B cell (primary cell): Measurements from ENCODE around the gene TMEM208. TPM values are rescaled to one million over a fixed set of nuclear protein-coding genes. Genes with fewer than 3 reads are reported as not detected.
A peak's percentile ranks its signal among the peaks of the same experiment; 100 is the strongest.

Experiments used
- ATAC-seq: fragments of 200-7000 bp; cut with Tn5 transposase; one replicate; pipeline ENCODE4 v1.10.0; 2021; ENCODE audit warnings: low read depth, mild to moderate bottlenecking, moderate number of reproducible peaks, moderate library complexity
- CTCF ChIA-PET: fragments of 350-600 bp; sonication (Branson Sonifier 250); formaldehyde crosslinking; loops from one replicate; lab custom pipeline; 2021; ENCODE audit warnings: antibody characterized with exemption, inconsistent platforms; lab: Charles Lee
- POLR2A ChIA-PET: fragments of 350-600 bp; sonication (Branson Sonifier 250); formaldehyde crosslinking; loops from one replicate; lab custom pipeline; 2021; ENCODE audit warnings: antibody characterized with exemption; lab: Charles Lee
- DNase-seq: peaks from one replicate; pipeline ENCODE4 v3.0.0; 2013
- H2AFZ ChIP-seq: 2 replicates; pipeline ENCODE4 v1.6.1; 2012; ENCODE audit warnings: mild to moderate bottlenecking, low read depth, low read length; ENCODE audit not compliant: insufficient read depth, poor library complexity, severe bottlenecking
- H3K27ac ChIP-seq, 2 donors: 1 replicate in 1 of 2; 2 replicates in 1 of 2; pipeline ENCODE4 v1.5.1; 2012 to 2013; ENCODE audit warnings: low read length in 2 of 2, mild to moderate bottlenecking in 2 of 2, moderate library complexity in 1 of 2
- H3K27me3 ChIP-seq, 4 experiments: fragments of 200-600 bp in 1 of 4; sonication (generic) in 1 of 4; replicated peaks in 1 of 4; 1 replicate in 2 of 4; 2 replicates in 2 of 4; pipeline versions ENCODE4 v1.6.1 to v1.7.0; 2013 to 2016; ENCODE audit warnings: low read length in 3 of 4, mild to moderate bottlenecking in 2 of 4, mixed read lengths in 1 of 4, moderate library complexity in 1 of 4; ENCODE audit not compliant: insufficient read depth in 4 of 4, control insufficient read depth in 3 of 4; ENCODE audit errors: control extremely low read depth in 1 of 4
- H3K36me3 ChIP-seq, 2 experiments: replicated peaks in 1 of 2; 1 replicate in 1 of 2; 2 replicates in 1 of 2; pipeline versions ENCODE4 v1.6.1 to v1.7.1; 2013; ENCODE audit warnings: low read length in 1 of 2; ENCODE audit not compliant: insufficient read depth in 2 of 2, control insufficient read depth in 1 of 2; ENCODE audit errors: control extremely low read depth in 1 of 2, extremely low read depth in 1 of 2
- H3K4me1 ChIP-seq, 2 donors: fragments of 200-600 bp in 1 of 2; sonication (generic) in 1 of 2; 1 replicate in 1 of 2; 2 replicates in 1 of 2; pipeline versions ENCODE4 v1.5.1 to v1.6.1; 2013 to 2017; ENCODE audit warnings: low read length in 2 of 2; ENCODE audit not compliant: control insufficient read depth in 2 of 2, insufficient read depth in 2 of 2
- H3K4me2 ChIP-seq: replicated peaks from 2 replicates; pipeline ENCODE3; 2012; ENCODE audit warnings: mild to moderate bottlenecking, low read depth, low read length; ENCODE audit not compliant: poor library complexity, severe bottlenecking
- H3K4me3 ChIP-seq, 5 experiments: fragments of 200-600 bp in 1 of 5; sonication (generic) in 1 of 5; 1 replicate in 3 of 5; 2 replicates in 2 of 5; pipeline versions ENCODE4 v1.5.1 to v1.7.0; 2011 to 2016; ENCODE audit warnings: low read length in 4 of 5, mild to moderate bottlenecking in 4 of 5, low read depth in 2 of 5, control low read depth in 1 of 5, moderate library complexity in 1 of 5; ENCODE audit not compliant: insufficient read depth in 1 of 5; ENCODE audit errors: control extremely low read depth in 1 of 5, extremely low read depth in 1 of 5
- H3K79me2 ChIP-seq: fragments of 200-600 bp; sonication (generic); one replicate; pipeline ENCODE4 v1.6.0; 2016; ENCODE audit warnings: low read length; ENCODE audit not compliant: control insufficient read depth, insufficient read depth
- H3K9ac ChIP-seq: fragments of 200-600 bp; sonication (generic); 2 replicates; pipeline ENCODE4 v1.6.1; 2017; ENCODE audit warnings: mild to moderate bottlenecking, low read length, moderate library complexity
- H3K9me3 ChIP-seq, 3 donors: one replicate each; pipeline versions ENCODE4 v1.6.1 to v1.7.1; 2013; ENCODE audit warnings: low read length in 2 of 3; ENCODE audit not compliant: control insufficient read depth in 2 of 3, insufficient read depth in 1 of 3; ENCODE audit errors: control extremely low read depth in 1 of 3
- H4K20me1 ChIP-seq: 2 replicates; pipeline ENCODE4 v1.6.0; 2012; ENCODE audit warnings: mild to moderate bottlenecking, low read length; ENCODE audit not compliant: insufficient read depth, control insufficient read depth, poor library complexity, severe bottlenecking
- H3K27ac Mint-ChIP-seq: one replicate; pipeline ENCODE4 v1.8.0; 2021; ENCODE audit warnings: mixed read lengths
- H3K27me3 Mint-ChIP-seq: one replicate; pipeline ENCODE4 v1.8.0; 2021; ENCODE audit warnings: mixed read lengths
- H3K4me1 Mint-ChIP-seq: one replicate; pipeline ENCODE4 v1.8.0; 2021; ENCODE audit warnings: mixed read lengths
- H3K4me3 Mint-ChIP-seq: one replicate; pipeline ENCODE4 v1.8.0; 2021; ENCODE audit warnings: mixed read lengths
- H3K9me3 Mint-ChIP-seq: one replicate; pipeline ENCODE4 v1.8.0; 2022; ENCODE audit warnings: mixed read lengths; ENCODE audit not compliant: insufficient read depth
- EZH2 ChIP-seq: IDR thresholded peaks from 2 replicates; pipeline ENCODE4 v1.6.1; 2012; ENCODE audit warnings: borderline replicate concordance, low read depth, mild to moderate bottlenecking, moderate library complexity, low read length; ENCODE audit not compliant: insufficient read depth, poor library complexity, severe bottlenecking
- WGBS: methylation state at CpG from one replicate; pipeline ENCODE4 v1.1.5; 2013; ENCODE audit warnings: missing lambda C conversion rate; ENCODE audit not compliant: insufficient coverage; 5-methylcytosine and 5-hydroxymethylcytosine counted together
- intact Hi-C: fragments of 100-400 bp; cut with micrococcal nuclease; formaldehyde crosslinking; loops from one replicate; pipeline ENCODE4 v1.10.0; 2022
- polyA plus RNA-seq: library from polyadenylated mRNA; depleted of rRNA; stranded (reverse); fragments of >200 nt; gene quantifications from 2 replicates; pipeline ENCODE4 v1.2.3, GENCODE V29; 2012
- total RNA-seq, 2 donors: library from RNA; stranded (reverse); fragments of 120-200 nt in 1 of 2; gene quantifications; 1 replicate in 1 of 2; 2 replicates in 1 of 2; pipeline versions ENCODE4 v1.2.3 to v1.2.4, GENCODE V29; 2013 to 2022
- TF ChIP-seq, protein P1 (sequence below): fragments of 200-600 bp; IDR thresholded peaks from one replicate; pipeline ENCODE4 v1.8.0; 2022; ENCODE audit warnings: antibody characterized with exemption, mild to moderate bottlenecking

Gene TMEM208
- total and polyA plus RNA-seq, 2 donors (not counting 1 experiment from before 2014, with no cell fraction given) = 36.1 to 40.4 TPM

DNA sequence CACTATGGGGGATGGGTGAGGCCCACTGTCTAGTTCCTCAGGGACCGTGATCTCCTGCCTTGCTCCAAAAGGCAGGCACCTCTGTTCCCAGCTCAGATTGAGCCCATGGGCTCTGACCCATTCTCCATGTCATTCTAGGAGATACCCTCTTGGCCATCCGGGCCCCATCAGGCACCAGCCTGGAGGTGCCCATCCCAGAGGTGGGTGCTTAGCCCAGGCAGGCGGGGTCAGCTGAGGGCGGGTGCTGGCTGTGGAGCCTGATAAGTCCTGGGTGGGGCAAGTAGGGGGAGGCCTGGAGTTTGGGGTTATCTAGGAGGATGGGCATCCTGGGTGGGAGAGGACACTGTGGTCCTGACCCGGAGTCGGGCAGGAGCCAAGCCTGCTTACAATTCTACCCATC lies 32.7 kb upstream of the TMEM208 start:
- DNase-seq = no peak
- ChIA-PET POLR2A (interaction anchor here (2.2 kb wide), 1 partner anchor 32 kb away, joined by 4 read pairs; the partner anchor contains the start of gene TMEM208), CTCF (interaction anchor here (1.1 to 2.3 kb wide), 2 partner anchors 9 to 37 kb away, joined by 3 to 7 read pairs; no protein-coding TSS in a partner anchor)
- TF ChIP-seq, protein P1, sequence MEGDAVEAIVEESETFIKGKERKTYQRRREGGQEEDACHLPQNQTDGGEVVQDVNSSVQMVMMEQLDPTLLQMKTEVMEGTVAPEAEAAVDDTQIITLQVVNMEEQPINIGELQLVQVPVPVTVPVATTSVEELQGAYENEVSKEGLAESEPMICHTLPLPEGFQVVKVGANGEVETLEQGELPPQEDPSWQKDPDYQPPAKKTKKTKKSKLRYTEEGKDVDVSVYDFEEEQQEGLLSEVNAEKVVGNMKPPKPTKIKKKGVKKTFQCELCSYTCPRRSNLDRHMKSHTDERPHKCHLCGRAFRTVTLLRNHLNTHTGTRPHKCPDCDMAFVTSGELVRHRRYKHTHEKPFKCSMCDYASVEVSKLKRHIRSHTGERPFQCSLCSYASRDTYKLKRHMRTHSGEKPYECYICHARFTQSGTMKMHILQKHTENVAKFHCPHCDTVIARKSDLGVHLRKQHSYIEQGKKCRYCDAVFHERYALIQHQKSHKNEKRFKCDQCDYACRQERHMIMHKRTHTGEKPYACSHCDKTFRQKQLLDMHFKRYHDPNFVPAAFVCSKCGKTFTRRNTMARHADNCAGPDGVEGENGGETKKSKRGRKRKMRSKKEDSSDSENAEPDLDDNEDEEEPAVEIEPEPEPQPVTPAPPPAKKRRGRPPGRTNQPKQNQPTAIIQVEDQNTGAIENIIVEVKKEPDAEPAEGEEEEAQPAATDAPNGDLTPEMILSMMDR = no peak
- TF ChIP-seq EZH2 = no peak
- H3K4me1 Mint-ChIP-seq = peaks cover 39% of the 10 kb centered on the region
- ATAC-seq = no peak
- intact Hi-C loops = no loop called here
- Histone ChIP-seq H3K4me3 (no peak overlapping the region), H3K27ac (no peak overlapping the region), H3K4me2 (no peak overlapping the region), H3K36me3 (peaks cover 0 to 49% of the 10 kb centered on the region in 2 experiments), H3K9me3 (peaks cover 0 to 5% (median 0%) of the 10 kb centered on the region in 3 donors), H3K27me3 (peaks cover 0 to 2% (median 0%) of the 10 kb centered on the region in 4 experiments), H3K9ac (no peak overlapping the region), H3K4me1 (peaks cover 22 to 28% of the 10 kb centered on the region in 2 donors), H4K20me1 (peaks cover 54% of the 10 kb centered on the region), H2AFZ (no peak overlapping the region), H3K79me2 (peaks cover 43% of the 10 kb centered on the region)
- H3K9me3 Mint-ChIP-seq = no peaks in the 10 kb centered on the region
- peak overlapping the region; percentile 92 for H3K4me3 Mint-ChIP-seq
- WGBS = 98% methylated on average over 4 of the region's 6 CpGs
- H3K27ac Mint-ChIP-seq = no peak overlapping the region
- H3K27me3 Mint-ChIP-seq = no peaks in the 10 kb centered on the region

DNA sequence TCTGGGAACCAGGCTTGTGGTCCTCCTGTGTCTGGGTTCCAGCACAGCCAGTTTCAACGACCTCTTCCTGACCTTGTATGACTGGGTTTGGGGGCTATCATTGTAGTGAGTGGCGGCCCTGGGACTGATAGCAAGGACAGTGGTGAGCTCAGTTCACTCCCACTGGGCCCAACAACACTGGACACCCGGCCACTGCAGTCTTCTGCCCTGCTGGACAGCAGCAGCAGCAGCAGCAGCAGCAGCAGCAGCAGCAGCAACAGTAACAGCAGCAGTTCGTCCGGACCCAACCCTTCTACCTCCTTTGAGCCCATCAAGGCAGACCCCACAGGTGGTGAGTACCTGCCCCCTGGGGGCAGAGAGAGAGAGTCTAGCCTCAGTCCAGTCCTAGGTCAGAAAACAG lies 31.3 kb upstream of the TMEM208 start:
- Histone ChIP-seq H3K4me1 (peaks cover 22 to 28% of the 10 kb centered on the region in 2 donors), H3K36me3 (peaks cover 0 to 51% of the 10 kb centered on the region in 2 experiments), H3K27me3 (no peaks in the 10 kb centered on the region), H3K79me2 (peaks cover 43% of the 10 kb centered on the region), H3K9me3 (peaks cover 0 to 5% (median 0%) of the 10 kb centered on the region in 3 donors), H3K4me3 (no peak overlapping the region), H4K20me1 (peaks cover 54% of the 10 kb centered on the region), H3K9ac (no peak overlapping the region), H3K4me2 (no peak overlapping the region), H2AFZ (no peak overlapping the region), H3K27ac (no peak overlapping the region)
- no peak for ATAC-seq
- no peak for DNase-seq
- no peak overlapping the region for H3K4me3 Mint-ChIP-seq
- intact Hi-C loops = no loop called here
- peaks cover 39% of the 10 kb centered on the region for H3K4me1 Mint-ChIP-seq
- H3K9me3 Mint-ChIP-seq = no peaks in the 10 kb centered on the region
- H3K27ac Mint-ChIP-seq = no peak overlapping the region
- TF ChIP-seq, protein P1 = no peak
- no peak for TF ChIP-seq EZH2
- CTCF ChIA-PET = interaction anchor here (0.5 to 2.3 kb wide), 3 partner anchors 11 to 252 kb away, joined by 3 to 7 read pairs (median 3); no protein-coding TSS in a partner anchor
- POLR2A ChIA-PET = no interaction called here
- WGBS = 94% methylated on average over 5 of the region's 5 CpGs
- no peaks in the 10 kb centered on the region for H3K27me3 Mint-ChIP-seq
